Fibroblast of skin of back (primary cell): Measurements from ENCODE around the gene CEMP1. TPM values are rescaled to one million over a fixed set of nuclear protein-coding genes. Genes with fewer than 3 reads are reported as not detected.
"Not testable (repeated sequence)": the region's sequence is repeated elsewhere in the genome, so short reads cannot be mapped to it uniquely, and the experiment has no call there.

Experiments
- DNase-seq: peaks from one replicate; pipeline ENCODE4 v3.0.0-alpha.2; 2013
- polyA plus RNA-seq, 2 experiments: library from polyadenylated mRNA; unstranded; fragments of 120-200 nt; gene quantifications; one replicate each; pipeline ENCODE4 v1.2.1, GENCODE V29; 2013; ENCODE audit not compliant: insufficient read length in 2 of 2

CEMP1 gene
- 3.2 TPM for polyA plus RNA-seq (2013, experiment 1 of 2; ENCODE audit: insufficient read length)
- polyA plus RNA-seq (2013, experiment 2 of 2; ENCODE audit: insufficient read length): 2.6 TPM

DNA sequence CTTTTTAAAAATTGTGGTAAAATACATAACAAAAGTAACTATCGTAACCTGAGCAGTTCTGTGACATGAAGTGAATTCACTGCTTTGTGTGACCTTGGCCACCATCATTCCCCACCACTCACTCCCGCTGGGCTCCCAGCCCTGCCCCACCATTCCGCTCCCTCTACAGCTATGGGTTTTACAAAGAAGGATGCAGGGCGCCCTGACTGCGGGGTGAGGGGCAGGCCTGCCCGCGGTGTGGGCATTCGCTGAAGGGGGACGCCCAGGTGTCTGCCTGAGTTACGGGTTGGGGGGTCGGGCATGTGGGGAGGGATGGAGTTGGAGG, at the start of gene CEMP1:
Gene CEMP1, minus strand, starts transcription at position 38 of the 325 bp plus-strand sequence. CDS start 335 bp downstream, outside the sequence.
- no peak for DNase-seq

DNA sequence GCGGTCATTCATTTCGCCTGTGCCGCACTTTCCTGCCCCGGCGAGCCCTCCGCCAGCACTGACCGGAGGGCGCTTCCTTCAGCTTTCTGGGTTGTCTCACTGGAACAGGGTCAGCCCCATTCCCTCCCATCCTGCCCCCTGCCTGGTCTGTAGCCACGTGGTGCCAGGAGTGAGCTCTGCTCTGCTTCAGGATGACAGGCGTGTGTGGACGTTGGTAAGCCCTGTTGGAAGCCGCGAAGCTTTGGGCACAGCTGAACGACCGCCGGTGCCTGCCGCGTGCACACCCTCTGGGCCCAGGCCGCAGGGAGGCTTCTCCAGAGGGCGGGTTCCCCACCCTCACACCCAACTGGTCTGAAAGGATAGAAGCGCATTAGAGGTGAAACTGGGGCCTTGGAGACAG, 49.6 kb upstream of the CEMP1 start:
- DNase-seq: not testable (repeated sequence)

- DNase-seq: peak; percentile 16
These were observed 48.9 kb upstream of the CEMP1 start for GRCh38 chr16:2580143-2580542.

GRCh38 chr16:2578905-2579304, 47.7 kb upstream of the CEMP1 start:
- not testable (repeated sequence) for DNase-seq

DNA sequence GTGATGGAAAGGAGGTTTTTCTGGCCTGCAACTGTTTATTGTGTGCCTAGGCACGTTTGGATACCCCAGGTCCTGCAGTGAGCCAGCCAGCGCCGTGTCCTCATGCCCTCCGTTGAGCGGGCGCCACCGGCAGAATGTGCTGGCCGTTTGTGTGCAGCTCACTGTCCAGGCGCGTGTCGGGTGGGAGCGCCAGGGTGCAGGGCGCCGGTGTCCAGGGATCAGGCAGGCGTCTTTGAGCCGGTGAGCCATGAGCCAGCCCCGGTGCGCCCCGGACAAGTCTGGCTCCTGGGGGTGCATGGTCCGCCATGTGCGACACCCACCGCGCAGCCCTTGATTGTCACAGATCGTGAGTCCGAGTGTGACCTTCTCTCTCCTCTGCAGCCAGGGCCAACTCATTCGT, 45.8 kb upstream of the CEMP1 start:
- DNase-seq: not testable (repeated sequence)

- DNase-seq: not testable (repeated sequence)
These were observed 44.6 kb upstream of the CEMP1 start for GRCh38 chr16:2575839-2576238.

DNA sequence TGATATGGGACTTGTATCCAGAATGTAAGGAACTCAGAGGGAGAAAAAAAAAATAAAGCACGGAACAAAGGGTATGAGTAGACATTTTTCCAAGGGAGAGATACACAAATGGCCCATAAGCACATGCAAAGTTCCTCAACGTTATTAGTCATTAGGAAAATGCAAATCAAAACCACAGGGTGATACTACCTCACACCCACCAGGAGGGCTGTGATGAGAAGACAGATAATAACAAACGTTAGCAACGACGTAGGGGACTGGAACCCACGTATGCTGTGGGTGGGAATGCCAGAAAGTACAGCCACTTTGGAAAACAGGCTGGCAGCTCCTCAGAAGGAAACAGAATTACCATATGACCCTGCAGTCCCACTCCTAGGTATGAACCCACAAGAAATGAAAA, 41.5 kb upstream of the CEMP1 start:
- DNase-seq: not testable (repeated sequence)

- not testable (repeated sequence) for DNase-seq
These were observed 37.4 kb upstream of the CEMP1 start for GRCh38 chr16:2568573-2568972.

DNA sequence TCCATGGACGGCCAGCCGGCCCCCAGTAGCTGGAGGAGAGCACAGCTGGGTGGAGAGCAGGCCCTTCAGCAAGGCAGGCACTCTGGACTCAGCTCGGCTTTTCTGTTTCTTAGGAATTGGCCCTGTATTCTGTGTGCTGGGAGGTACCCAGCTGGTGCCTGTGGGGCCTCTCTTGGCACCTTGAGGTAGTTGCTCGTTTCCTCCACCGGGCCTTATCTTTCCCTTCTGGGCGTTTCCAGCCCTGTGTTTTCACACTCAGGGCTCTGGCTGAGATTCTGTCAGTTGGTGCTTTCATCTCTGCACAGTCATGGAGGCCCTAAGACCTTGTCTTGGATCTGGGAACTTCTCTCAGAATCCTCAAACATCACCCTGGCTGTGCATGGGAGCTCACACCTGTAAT, 36.3 kb upstream of the CEMP1 start:
- not testable (repeated sequence) for DNase-seq

- not testable (repeated sequence) for DNase-seq
These were observed 29.6 kb upstream of the CEMP1 start for GRCh38 chr16:2560798-2561133.

DNA sequence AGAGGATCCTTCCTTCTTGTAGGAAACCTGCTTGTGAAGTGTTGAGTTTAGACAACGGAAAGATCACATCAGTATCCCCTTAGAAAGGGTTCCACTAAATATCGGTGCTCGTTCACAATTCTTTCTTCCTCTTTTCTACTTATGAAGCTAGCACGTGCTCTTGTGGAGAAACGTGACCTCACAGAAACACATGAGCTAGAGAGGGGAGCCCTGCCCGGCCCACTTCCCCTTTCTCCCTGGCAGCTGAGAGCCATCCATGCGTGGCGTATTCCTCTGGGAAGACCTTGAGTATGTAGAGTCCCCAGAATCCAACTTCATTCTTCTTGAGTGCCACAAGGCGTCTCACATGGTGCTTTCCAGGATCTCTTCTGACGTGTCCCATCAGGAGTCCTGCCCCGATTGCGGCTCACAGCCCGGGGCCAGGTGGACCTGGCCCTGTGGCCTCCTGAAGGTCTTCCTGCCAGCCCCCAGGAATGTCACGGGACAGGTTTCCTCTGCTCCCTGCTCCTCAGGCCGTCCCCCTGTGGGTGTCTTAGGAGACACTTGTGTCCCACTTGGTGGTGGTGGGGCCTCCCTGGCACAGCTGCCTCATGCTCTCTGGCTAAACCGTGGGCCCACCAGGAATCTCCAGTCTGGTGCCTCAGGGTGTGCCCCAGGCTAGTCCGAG, 29.1 kb upstream of the CEMP1 start:
- not testable (repeated sequence) for DNase-seq

DNA sequence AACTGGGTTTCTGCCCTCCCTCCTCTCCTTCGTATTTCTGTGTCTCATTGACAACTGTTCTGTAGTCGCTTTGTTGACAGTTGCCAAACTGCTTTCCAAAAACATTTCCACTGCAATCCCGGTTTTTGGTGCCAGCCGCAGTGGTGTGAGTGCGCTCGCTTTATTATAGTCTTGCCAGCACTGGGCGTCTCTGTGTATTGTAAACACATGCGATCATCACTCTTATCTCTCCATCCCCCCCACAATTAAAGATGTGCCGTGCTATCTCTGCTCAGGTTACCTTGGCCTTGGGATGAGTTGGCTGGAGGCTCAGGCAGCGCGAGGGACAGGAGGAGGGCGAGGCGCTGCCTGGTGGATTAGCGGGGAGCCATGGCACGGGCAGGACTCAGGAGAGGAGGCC, 25.9 kb upstream of the CEMP1 start:
- DNase-seq: not testable (repeated sequence)

GRCh38 chr16:2554709-2555425, 23.7 kb upstream of the CEMP1 start:
- DNase-seq: not testable (repeated sequence)

DNA sequence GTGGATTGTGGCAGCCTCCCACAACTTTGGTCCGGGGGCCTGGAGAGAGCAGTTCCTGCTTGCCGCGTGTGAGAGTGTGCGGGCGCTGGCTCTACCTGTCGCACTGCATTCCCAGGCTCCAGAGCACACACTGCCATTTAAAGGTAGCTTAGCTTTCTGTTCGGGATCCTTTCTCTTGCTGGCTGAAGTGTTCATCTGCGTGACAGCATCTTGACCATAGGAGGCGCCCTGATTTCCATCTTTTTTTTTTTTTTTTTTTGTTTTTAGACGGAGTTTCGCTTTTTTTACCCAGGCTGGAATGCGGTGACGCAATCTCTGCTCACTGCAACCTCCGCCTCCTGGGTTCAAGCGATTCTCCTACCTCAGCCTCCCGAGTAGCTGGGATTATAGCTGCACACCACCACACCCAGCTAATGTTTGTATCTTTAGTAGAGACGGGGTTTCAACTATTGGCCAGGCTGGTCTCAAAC, 20.2 kb upstream of the CEMP1 start:
- DNase-seq: peak; percentile 43

DNA sequence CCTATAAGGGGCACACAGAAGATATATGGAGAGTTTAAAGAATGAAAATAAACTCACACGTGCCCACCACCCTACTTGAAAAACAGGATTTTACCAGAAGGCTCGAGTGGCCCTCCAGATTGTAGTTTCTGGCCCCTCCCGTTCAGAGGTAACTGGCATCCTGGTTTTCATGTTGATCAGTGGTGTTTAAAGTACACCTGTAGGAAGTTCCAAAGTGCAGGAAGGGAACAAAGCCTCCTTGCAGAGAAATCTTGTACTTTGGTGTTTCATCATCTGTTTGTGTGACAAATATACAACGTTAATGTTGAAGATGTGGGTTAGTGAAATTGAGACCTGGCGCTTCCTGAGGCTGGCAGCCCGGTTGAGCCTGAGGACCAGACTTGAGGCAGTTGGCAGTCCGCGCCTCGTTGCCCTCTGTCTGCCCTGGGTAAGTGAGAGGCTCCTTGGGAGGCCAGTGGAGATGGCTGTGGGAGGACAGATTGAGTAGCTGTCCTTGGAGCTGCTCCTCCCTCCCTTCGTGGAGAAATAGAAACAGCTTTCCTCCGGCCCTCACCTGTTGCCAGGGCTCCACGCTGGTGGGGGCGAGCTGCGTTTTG, 19.2 kb upstream of the CEMP1 start:
- DNase-seq: not testable (repeated sequence)

GRCh38 chr16:2543771-2544170, 12.6 kb upstream of the CEMP1 start:
- DNase-seq: not testable (repeated sequence)

DNA sequence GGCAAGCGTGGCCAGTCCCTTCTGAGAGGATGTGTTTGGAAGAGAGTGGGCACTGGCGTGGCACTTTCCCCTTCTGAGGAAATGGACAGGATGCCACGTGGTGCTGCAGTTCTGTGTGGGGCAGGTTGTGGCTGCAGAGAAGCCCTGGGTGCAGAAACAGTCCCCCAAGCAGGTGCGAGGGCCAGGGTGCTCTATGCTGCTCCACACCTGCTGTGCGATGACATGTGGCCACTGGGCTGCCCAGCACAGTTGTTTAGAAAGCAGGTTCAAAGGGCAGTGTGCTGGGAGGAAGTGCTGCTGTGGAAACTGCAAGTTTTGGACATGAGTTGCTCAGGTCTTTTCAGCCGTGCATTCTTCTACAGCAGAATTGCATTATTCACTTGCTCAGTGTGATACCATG, 10.2 kb upstream of the CEMP1 start:
- DNase-seq: not testable (repeated sequence)

- not testable (repeated sequence) for DNase-seq
These were observed 9.7 kb upstream of the CEMP1 start for GRCh38 chr16:2540912-2541311.

DNA sequence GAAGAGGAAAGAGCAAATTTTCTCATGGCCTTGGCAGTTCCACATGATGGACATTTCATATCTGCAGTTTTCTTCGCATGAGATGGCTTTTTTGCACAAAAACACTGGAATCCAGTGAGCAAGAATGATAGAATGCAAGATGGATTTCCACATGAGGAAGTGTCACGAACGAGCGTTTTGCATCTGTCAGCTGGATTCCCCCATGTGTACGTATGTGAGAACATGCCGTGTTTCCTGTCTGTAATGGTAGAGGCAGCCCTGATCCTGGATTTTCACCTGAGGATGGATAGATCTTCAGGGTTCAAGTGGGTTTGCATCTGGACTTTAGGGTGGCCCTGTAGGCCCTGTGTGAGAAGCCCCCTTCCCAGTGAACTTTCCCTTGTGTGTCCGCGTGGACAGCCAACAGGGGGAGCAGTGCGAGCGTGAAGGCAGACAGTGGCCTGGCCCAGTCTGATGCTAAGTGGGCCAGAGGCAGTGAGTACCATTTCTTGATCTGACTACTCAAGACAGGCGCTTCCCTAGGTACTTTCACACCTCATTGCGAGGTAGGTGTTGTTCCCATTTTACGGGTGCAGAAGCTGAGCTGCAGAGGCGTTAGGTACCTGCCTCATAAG, 8.7 kb upstream of the CEMP1 start:
- DNase-seq: not testable (repeated sequence)

GRCh38 chr16:2539192-2539844, 8.1 kb upstream of the CEMP1 start:
- DNase-seq: not testable (repeated sequence)

DNA sequence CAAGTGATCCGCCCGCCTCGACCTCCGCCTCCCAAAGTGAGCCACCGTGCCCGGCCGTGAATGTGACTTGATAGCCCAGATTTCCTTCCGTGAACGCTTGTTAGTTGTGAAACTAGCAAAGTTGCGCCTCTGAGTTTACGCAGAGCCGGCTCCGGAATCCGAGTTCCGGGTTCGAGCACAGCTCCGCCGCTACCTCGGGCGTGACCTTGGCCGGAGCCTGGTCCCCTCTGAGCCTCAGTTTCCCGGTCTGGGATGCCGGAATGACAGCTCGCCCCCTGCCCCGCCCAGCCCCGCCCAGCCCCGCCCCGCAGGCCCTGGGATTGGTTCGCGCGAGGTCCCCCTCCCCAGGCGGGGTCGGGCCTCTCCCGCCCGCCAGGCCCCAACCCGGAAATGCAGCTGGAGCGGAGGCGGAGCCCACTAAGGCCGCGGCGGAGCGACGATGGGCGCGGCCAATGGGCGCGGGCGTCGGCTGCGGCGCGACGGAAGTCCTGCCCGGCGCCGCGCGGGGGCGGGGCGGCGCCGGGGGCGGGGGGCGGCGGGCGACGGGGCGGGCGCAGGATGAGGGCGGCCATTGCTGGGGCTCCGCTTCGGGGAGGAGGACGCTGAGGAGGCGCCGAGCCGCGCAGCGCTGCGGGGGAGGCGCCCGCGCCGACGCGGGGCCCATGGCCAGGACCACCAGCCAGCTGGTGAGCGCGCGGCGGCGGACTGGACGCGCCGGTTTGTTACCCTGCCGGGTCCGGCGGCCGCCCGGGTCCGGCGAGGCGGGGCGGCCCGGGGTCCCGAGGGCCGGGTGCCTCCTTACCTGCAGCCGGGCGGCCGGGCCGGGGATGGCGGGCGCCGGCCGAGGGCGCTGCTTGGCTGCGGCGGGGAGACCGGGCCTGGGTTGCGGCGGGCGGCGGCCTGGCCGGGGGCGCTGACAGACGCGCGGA, 6.5 kb upstream of the CEMP1 start, which contains the start of gene PDPK1:
Gene PDPK1, plus strand, starts transcription at position 571 of the 929 bp plus-strand sequence. Its CDS starts 92 bp downstream, at position 663.
- peak; percentile 95 for DNase-seq
